Neuronal stem cell (in vitro differentiated cells): Measurements from ENCODE around the gene ITSN1.

Source experiments
- DNase-seq: peaks from one replicate; pipeline ENCODE4 v3.0.0-alpha.2; 2013; ENCODE audit warnings: low spot score
- H2AFZ ChIP-seq: one replicate; pipeline ENCODE4 v1.6.1; 2013; ENCODE audit warnings: mild to moderate bottlenecking, low read length, inconsistent platforms
- H2AK5ac ChIP-seq: 2 replicates; pipeline ENCODE4 v1.6.1; 2013; ENCODE audit warnings: low read depth, mild to moderate bottlenecking, inconsistent platforms, low read length, moderate library complexity, mixed read lengths
- H2BK120ac ChIP-seq: 2 replicates; pipeline ENCODE4 v1.6.1; 2013; ENCODE audit warnings: low read depth, mild to moderate bottlenecking, inconsistent platforms, low read length, moderate library complexity, mixed read lengths
- H2BK12ac ChIP-seq: one replicate; pipeline ENCODE4 v1.6.1; 2013; ENCODE audit warnings: low read length, inconsistent platforms
- H2BK15ac ChIP-seq: 2 replicates; pipeline ENCODE4 v1.6.1; 2013; ENCODE audit warnings: mild to moderate bottlenecking, low read length, inconsistent platforms, mixed read lengths
- H2BK5ac ChIP-seq: one replicate; pipeline ENCODE4 v1.6.1; 2013; ENCODE audit warnings: inconsistent platforms, mild to moderate bottlenecking, low read length, moderate library complexity
- H3K14ac ChIP-seq: one replicate; pipeline ENCODE4 v1.6.1; 2013; ENCODE audit warnings: low read length, inconsistent platforms
- H3K18ac ChIP-seq: 2 replicates; pipeline ENCODE4 v1.6.1; 2013; ENCODE audit warnings: low read length, inconsistent platforms
- H3K23ac ChIP-seq: 2 replicates; pipeline ENCODE4 v1.6.1; 2013; ENCODE audit warnings: low read depth, mild to moderate bottlenecking, mixed read lengths, low read length, inconsistent platforms; ENCODE audit not compliant: poor library complexity
- H3K27ac ChIP-seq: replicated peaks from 3 replicates; pipeline ENCODE4 v1.5.1; 2013; ENCODE audit warnings: low read length, inconsistent platforms
- H3K27me3 ChIP-seq, 3 experiments: 2 replicates each; pipeline ENCODE4 v1.6.1; 2013; ENCODE audit warnings: low read length in 3 of 3, mild to moderate bottlenecking in 2 of 3, inconsistent platforms in 1 of 3, low read depth in 1 of 3, mixed read lengths in 1 of 3, moderate library complexity in 1 of 3; ENCODE audit not compliant: control insufficient read depth in 3 of 3, insufficient read depth in 3 of 3
- H3K36me3 ChIP-seq, 2 donors: replicated peaks in 1 of 2; 2 replicates each; pipeline ENCODE4 v1.6.1; 2013; ENCODE audit warnings: low read length in 2 of 2; ENCODE audit not compliant: control insufficient read depth in 2 of 2, insufficient read depth in 2 of 2
- H3K4ac ChIP-seq: 2 replicates; pipeline ENCODE4 v1.6.1; 2013; ENCODE audit warnings: inconsistent platforms, mild to moderate bottlenecking, low read length, moderate library complexity
- H3K4me1 ChIP-seq, 2 donors: 1 replicate in 1 of 2; 2 replicates in 1 of 2; pipeline ENCODE4 v1.6.1; 2013; ENCODE audit warnings: low read length in 2 of 2, low read depth in 1 of 2; ENCODE audit not compliant: control insufficient read depth in 2 of 2, insufficient read depth in 1 of 2
- H3K4me2 ChIP-seq: one replicate; pipeline ENCODE4 v1.6.1; 2013; ENCODE audit warnings: mild to moderate bottlenecking, low read length, inconsistent platforms; ENCODE audit not compliant: insufficient read depth, poor library complexity, severe bottlenecking
- H3K4me3 ChIP-seq, 2 donors: 2 replicates each; pipeline ENCODE4 v1.5.1; 2013; ENCODE audit warnings: low read length in 2 of 2, mild to moderate bottlenecking in 2 of 2, inconsistent platforms in 1 of 2, moderate library complexity in 1 of 2
- H3K79me1 ChIP-seq: one replicate; pipeline ENCODE4 v1.6.1; 2013; ENCODE audit warnings: low read depth, mild to moderate bottlenecking, inconsistent platforms, low read length, moderate library complexity
- H3K9ac ChIP-seq: one replicate; pipeline ENCODE4 v1.6.1; 2013; ENCODE audit warnings: mild to moderate bottlenecking, low read depth, low read length, inconsistent platforms; ENCODE audit not compliant: poor library complexity
- H3K9me3 ChIP-seq, 2 donors: replicated peaks in 1 of 2; 2 replicates each; pipeline versions ENCODE3 to v1.6.1; 2013; ENCODE audit warnings: low read length in 2 of 2, mild to moderate bottlenecking in 2 of 2, inconsistent platforms in 1 of 2, low read depth in 1 of 2, mixed read lengths in 1 of 2, moderate library complexity in 1 of 2; ENCODE audit not compliant: control insufficient read depth in 2 of 2, insufficient read depth in 1 of 2
- H4K8ac ChIP-seq: one replicate; pipeline ENCODE4 v1.6.1; 2013; ENCODE audit warnings: low read depth, mild to moderate bottlenecking, inconsistent platforms, low read length, moderate library complexity
- H4K91ac ChIP-seq: one replicate; pipeline ENCODE4 v1.6.1; 2013; ENCODE audit warnings: low read length, low read depth, mild to moderate bottlenecking, inconsistent platforms; ENCODE audit not compliant: poor library complexity
- WGBS, 2 donors: extraction: QIAGEN DNeasy Blood & Tissue Kit; methylation state at CpG; one replicate each; pipeline ENCODE4 v1.1.7; 2013; ENCODE audit warnings: missing lambda C conversion rate in 2 of 2, mixed read lengths in 1 of 2; ENCODE audit not compliant: insufficient read length in 2 of 2, insufficient replicate concordance in 1 of 2; ENCODE audit errors: extremely low coverage in 2 of 2; 5-methylcytosine and 5-hydroxymethylcytosine counted together

ITSN1 gene

DNA sequence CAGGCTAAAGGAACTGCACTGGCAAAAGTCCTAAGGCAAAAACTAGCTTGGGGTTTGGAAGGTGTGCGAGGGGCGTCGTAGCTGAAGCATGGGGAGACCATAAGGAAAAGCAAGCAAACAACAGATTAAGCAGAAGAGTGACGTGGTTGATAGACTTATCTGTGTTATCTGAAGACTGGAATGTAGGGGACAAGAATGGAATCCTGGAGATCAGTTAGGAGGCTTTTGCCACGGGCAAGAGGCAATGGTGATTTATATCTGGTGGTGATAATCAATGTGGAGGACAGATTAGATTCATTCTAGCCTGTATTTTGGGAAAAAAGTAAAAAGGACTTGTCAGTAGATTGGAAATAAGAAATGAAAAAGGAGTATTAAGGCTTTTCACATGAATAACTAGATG lies 97.4 kb downstream of the ITSN1 start:
- H3K14ac ChIP-seq: no peak overlapping the region
- no peak overlapping the region for H3K4ac ChIP-seq
- no peak overlapping the region for H2BK5ac ChIP-seq
- no peak overlapping the region for H3K18ac ChIP-seq
- H3K4me3 ChIP-seq: no peak overlapping the region
- H3K4me1 ChIP-seq: no peaks in the 10 kb centered on the region
- no peak overlapping the region for H3K27ac ChIP-seq
- H3K4me2 ChIP-seq: no peak overlapping the region
- H2BK15ac ChIP-seq: no peak overlapping the region
- H2AK5ac ChIP-seq: no peak overlapping the region
- no peak overlapping the region for H3K9ac ChIP-seq
- no peak overlapping the region for H2BK120ac ChIP-seq
- H3K36me3 ChIP-seq: peaks cover 4 to 74% of the 10 kb centered on the region in 2 donors
- H3K79me1 ChIP-seq: no peaks in the 10 kb centered on the region
- no peak overlapping the region for H2AFZ ChIP-seq
- H3K9me3 ChIP-seq: peaks cover 0 to 2% of the 10 kb centered on the region in 2 donors
- no peak overlapping the region for H4K91ac ChIP-seq
- no peak for DNase-seq
- H3K23ac ChIP-seq: no peak overlapping the region
- no peaks in the 10 kb centered on the region for H3K27me3 ChIP-seq
- no CpG with 5 or more reads among the region's 5 CpGs for WGBS, 2 donors
- no peak overlapping the region for H4K8ac ChIP-seq
- no peak overlapping the region for H2BK12ac ChIP-seq

DNA sequence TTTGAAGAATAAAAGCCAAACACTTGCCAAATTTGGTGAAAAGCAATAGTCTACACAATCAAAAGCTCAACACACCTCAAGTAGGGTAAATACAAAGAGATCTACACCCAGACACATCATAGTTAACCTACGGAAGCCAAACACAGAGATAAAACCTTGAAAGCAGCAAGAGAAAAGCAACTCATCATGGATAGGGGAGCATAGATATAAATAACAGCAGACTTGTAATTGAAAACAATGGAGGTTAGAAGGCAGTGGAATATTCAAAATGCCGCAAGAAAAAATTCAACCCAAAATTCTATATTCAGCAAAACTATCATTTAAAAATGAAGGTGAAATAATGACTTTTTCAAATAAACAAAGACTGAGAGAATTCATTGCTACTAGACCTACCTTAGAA lies 105.1 kb downstream of the ITSN1 start:
- H4K91ac ChIP-seq: no peak overlapping the region
- peaks cover 5 to 35% of the 10 kb centered on the region in 2 donors for H3K9me3 ChIP-seq
- no peak overlapping the region for H3K4ac ChIP-seq
- no peaks in the 10 kb centered on the region for H3K27me3 ChIP-seq
- H3K79me1 ChIP-seq: no peaks in the 10 kb centered on the region
- H2BK5ac ChIP-seq: no peak overlapping the region
- no peak overlapping the region for H4K8ac ChIP-seq
- H3K14ac ChIP-seq: no peak overlapping the region
- H2AFZ ChIP-seq: no peak overlapping the region
- DNase-seq: no peak
- H3K27ac ChIP-seq: no peak overlapping the region
- H3K9ac ChIP-seq: no peak overlapping the region
- no peak overlapping the region for H2AK5ac ChIP-seq
- no peak overlapping the region for H3K4me2 ChIP-seq
- no peak overlapping the region for H2BK12ac ChIP-seq
- H3K23ac ChIP-seq: no peak overlapping the region
- no peak overlapping the region for H3K4me3 ChIP-seq
- no peak overlapping the region for H2BK120ac ChIP-seq
- WGBS, 2 donors: no CpG with 5 or more reads among the region's 2 CpGs
- peaks cover 8 to 66% of the 10 kb centered on the region in 2 donors for H3K36me3 ChIP-seq
- peaks cover 0 to 7% of the 10 kb centered on the region in 2 donors for H3K4me1 ChIP-seq
- H3K18ac ChIP-seq: no peak overlapping the region
- H2BK15ac ChIP-seq: no peak overlapping the region

DNA sequence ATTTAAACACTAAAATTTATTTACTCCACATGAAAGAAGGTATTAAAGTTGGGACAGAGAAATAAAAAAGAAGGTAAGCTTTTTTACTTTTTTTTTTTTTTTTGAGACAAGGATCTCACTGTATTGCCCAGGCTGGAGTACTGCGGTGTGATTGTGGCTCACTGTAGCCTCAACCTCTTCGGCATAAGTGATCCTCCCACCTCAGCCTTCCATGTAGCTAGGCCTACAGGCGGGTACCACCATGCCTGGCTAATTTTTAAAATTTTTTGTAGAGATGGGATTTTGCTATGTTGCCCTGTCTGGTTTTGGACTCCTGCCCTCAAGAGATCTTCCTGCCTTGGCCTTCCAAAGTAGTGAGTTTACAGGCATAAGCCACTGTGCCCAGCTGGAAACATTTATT lies 106.6 kb downstream of the ITSN1 start:
- H3K27me3 ChIP-seq: no peaks in the 10 kb centered on the region
- H3K4me2 ChIP-seq: no peak overlapping the region
- no peak overlapping the region for H3K18ac ChIP-seq
- H3K36me3 ChIP-seq: peaks cover 10 to 67% of the 10 kb centered on the region in 2 donors
- no peak overlapping the region for H3K23ac ChIP-seq
- no peak overlapping the region for H4K91ac ChIP-seq
- H3K79me1 ChIP-seq: no peaks in the 10 kb centered on the region
- no peak overlapping the region for H2BK120ac ChIP-seq
- no peak overlapping the region for H2AFZ ChIP-seq
- H3K4me3 ChIP-seq: no peak overlapping the region
- no peak overlapping the region for H2BK15ac ChIP-seq
- H2AK5ac ChIP-seq: no peak overlapping the region
- H3K4ac ChIP-seq: no peak overlapping the region
- H3K14ac ChIP-seq: no peak overlapping the region
- no peak for DNase-seq
- H2BK5ac ChIP-seq: no peak overlapping the region
- no peak overlapping the region for H4K8ac ChIP-seq
- H2BK12ac ChIP-seq: no peak overlapping the region
- peaks cover 0 to 7% of the 10 kb centered on the region in 2 donors for H3K4me1 ChIP-seq
- WGBS, 2 donors: no CpG with 5 or more reads among the region's 3 CpGs
- H3K9ac ChIP-seq: no peak overlapping the region
- no peak overlapping the region for H3K27ac ChIP-seq
- H3K9me3 ChIP-seq: peaks cover 5 to 35% of the 10 kb centered on the region in 2 donors

DNA sequence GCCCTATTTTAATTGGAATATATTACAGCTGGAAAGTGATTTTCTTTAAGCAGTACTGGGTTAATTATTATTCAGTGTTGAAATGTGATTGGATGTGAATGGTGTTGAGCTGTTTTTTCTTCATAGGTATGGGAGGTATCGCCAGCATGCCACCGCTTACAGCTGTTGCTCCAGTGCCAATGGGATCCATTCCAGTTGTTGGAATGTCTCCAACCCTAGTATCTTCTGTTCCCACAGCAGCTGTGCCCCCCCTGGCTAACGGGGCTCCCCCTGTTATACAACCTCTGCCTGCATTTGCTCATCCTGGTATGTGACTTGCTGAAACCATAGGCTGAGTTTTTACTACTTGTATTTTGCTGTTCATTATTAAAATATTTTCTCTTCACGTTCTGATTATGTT lies 107.7 kb downstream of the ITSN1 start:
- Histone ChIP-seq H4K8ac (no peak overlapping the region), H3K23ac (no peak overlapping the region), H3K36me3 (peaks cover 10 to 67% of the 10 kb centered on the region in 2 donors), H2AK5ac (no peak overlapping the region), H2BK15ac (no peak overlapping the region), H2BK5ac (no peak overlapping the region), H3K9me3 (peaks cover 6 to 35% of the 10 kb centered on the region in 2 donors), H3K27ac (no peak overlapping the region), H4K91ac (no peak overlapping the region), H3K4me1 (peaks cover 0 to 7% of the 10 kb centered on the region in 2 donors), H3K4me2 (no peak overlapping the region), H3K4me3 (no peak overlapping the region), H3K4ac (no peak overlapping the region), H3K18ac (no peak overlapping the region), H2BK12ac (no peak overlapping the region), H3K14ac (no peak overlapping the region), H3K27me3 (no peaks in the 10 kb centered on the region), H3K79me1 (no peaks in the 10 kb centered on the region), H2AFZ (no peak overlapping the region), H2BK120ac (no peak overlapping the region), H3K9ac (no peak overlapping the region)
- no CpG with 5 or more reads among the region's 4 CpGs for WGBS, 2 donors
- DNase-seq: no peak
